Heart right ventricle (tissue), 16 donors: ENCODE data around the gene N4BP2. TPM values are rescaled to one million over a fixed set of nuclear protein-coding genes. Genes with fewer than 3 reads are reported as not detected.
A peak's percentile ranks its signal among the peaks of the same experiment; 100 is the strongest.

Experiments
- ATAC-seq, 8 donors: fragments of 200-7000 bp; cut with Tn5 transposase; one replicate each; pipeline ENCODE4 v1.9.1; 2020; ENCODE audit warnings: mild to moderate bottlenecking in 8 of 8, moderate library complexity in 8 of 8, moderate number of reproducible peaks in 1 of 8
- DNase-seq, 2 donors: peaks; one replicate each; pipeline ENCODE4 v3.0.0-alpha.2; 2020
- H3K27ac ChIP-seq, 10 donors: fragments of 200-600 bp; sonication (generic) in 2 of 10; one replicate each; pipeline versions ENCODE4 v1.5.0 to v1.8.0; 2020 to 2022; ENCODE audit warnings: mild to moderate bottlenecking in 3 of 10
- H3K27me3 ChIP-seq, 7 donors: fragments of 200-600 bp; one replicate each; pipeline ENCODE4 v1.8.0; 2021 to 2022; ENCODE audit warnings: mild to moderate bottlenecking in 2 of 7
- H3K36me3 ChIP-seq, 9 donors: fragments of 200-600 bp; sonication (generic) in 1 of 9; one replicate each; pipeline versions ENCODE4 v1.5.0 to v1.8.0; 2020 to 2022; ENCODE audit warnings: mild to moderate bottlenecking in 2 of 9
- H3K4me1 ChIP-seq, 9 donors: fragments of 200-600 bp; sonication (generic) in 1 of 9; one replicate each; pipeline versions ENCODE4 v1.5.0 to v1.8.0; 2020 to 2022; ENCODE audit warnings: mild to moderate bottlenecking in 4 of 9
- H3K4me3 ChIP-seq, 10 donors: fragments of 200-600 bp; sonication (generic) in 2 of 10; one replicate each; pipeline versions ENCODE4 v1.5.0 to v1.8.0; 2020 to 2022; ENCODE audit warnings: mild to moderate bottlenecking in 7 of 10, moderate library complexity in 2 of 10
- H3K9me3 ChIP-seq, 11 donors: fragments of 200-600 bp in 10 of 11; sonication (generic) in 2 of 11; one replicate each; pipeline versions ENCODE4 v1.5.0 to v1.8.0; 2013 to 2022; ENCODE audit warnings: mild to moderate bottlenecking in 2 of 11, control low read depth in 1 of 11, moderate library complexity in 1 of 11
- WGBS, 2 donors: extraction: QIAGEN DNeasy Blood & Tissue Kit; methylation state at CpG; one replicate each; pipeline ENCODE4 v1.1.7; 2013; ENCODE audit warnings: inconsistent platforms in 1 of 2; 5-methylcytosine and 5-hydroxymethylcytosine counted together
- intact Hi-C, 10 donors: fragments of 100-400 bp; cut with DNase I; formaldehyde crosslinking; loops; one replicate each; pipeline versions ENCODE4 v1.11.1 to v1.14.2; 2022
- polyA plus RNA-seq, 2 donors: library from polyadenylated mRNA; stranded (reverse); fragments of 200-250 nt; gene quantifications; one replicate each; pipeline ENCODE4 v1.2.3, GENCODE V29; 2013
- total RNA-seq, 10 donors: library from RNA; stranded (reverse); fragmentation: NEBNext Ultra II Directional in 3 of 10; extraction: Animal tissue kit (Norgen Biotek cat#: 25700) in 3 of 10; gene quantifications; one replicate each; pipeline versions ENCODE4 v1.2.1 to v1.2.4, GENCODE V29; 2021 to 2023
- TF ChIP-seq, protein P1 (sequence below), 9 donors: fragments of 200-600 bp; sonication (generic) in 2 of 9; IDR thresholded peaks; one replicate each; pipeline versions ENCODE4 v1.5.0 to v1.8.0; 2021 to 2022; ENCODE audit warnings: antibody characterized with exemption in 9 of 9, mild to moderate bottlenecking in 5 of 9, moderate library complexity in 1 of 9
- donor health status: Arrhythmogenic right ventricular cardiomyopathy.
- donor health status: ischemic (EF 13 %, LVEDD 7.1; RV severe dilation, severe dysfunction).
- donor health status: healthy with polysubstance abuse.
- donor health status: DM: no; HTN: yes; CAD: no.
- donor health status: DM: no; HTN: no; CAD: no.
- donor health status: ischemic (EF 25% LVEDD 6.9; RV normal size, moderate dysfunction).
- donor health status: ischemic (EF 25% LVEDD 5.7; RV mildly dilated, moderate dysfunction).
- donor health status: healthy.
- donor health status: DM: yes; HTN: yes; CAD: no.
- donor health status: Ischemic cardiomyopathy.
- donor health status: ischemic (EF 35%, LVEDD 5.7; RV mildly dilated, moderate dysfunction).
- donor health status: nonischemic (EF 11% LVEDD 7.7; RV severe dilation, severe dysfunction).
- donor health status: DM: yes; HTN: yes; CAD: no.
- donor health status: PGD.
- donor health status: ischemic (EF 29% LVEDD 5.4; RV normal size, mild dysfunction).
- donor health status: nonischemic (EF 23%, LVEDD 6.1; RV moderate dilation, normal function).

Gene N4BP2
- total and polyA plus RNA-seq, 12 donors, result 0.65 to 6.9 (median 5.1) TPM

DNA sequence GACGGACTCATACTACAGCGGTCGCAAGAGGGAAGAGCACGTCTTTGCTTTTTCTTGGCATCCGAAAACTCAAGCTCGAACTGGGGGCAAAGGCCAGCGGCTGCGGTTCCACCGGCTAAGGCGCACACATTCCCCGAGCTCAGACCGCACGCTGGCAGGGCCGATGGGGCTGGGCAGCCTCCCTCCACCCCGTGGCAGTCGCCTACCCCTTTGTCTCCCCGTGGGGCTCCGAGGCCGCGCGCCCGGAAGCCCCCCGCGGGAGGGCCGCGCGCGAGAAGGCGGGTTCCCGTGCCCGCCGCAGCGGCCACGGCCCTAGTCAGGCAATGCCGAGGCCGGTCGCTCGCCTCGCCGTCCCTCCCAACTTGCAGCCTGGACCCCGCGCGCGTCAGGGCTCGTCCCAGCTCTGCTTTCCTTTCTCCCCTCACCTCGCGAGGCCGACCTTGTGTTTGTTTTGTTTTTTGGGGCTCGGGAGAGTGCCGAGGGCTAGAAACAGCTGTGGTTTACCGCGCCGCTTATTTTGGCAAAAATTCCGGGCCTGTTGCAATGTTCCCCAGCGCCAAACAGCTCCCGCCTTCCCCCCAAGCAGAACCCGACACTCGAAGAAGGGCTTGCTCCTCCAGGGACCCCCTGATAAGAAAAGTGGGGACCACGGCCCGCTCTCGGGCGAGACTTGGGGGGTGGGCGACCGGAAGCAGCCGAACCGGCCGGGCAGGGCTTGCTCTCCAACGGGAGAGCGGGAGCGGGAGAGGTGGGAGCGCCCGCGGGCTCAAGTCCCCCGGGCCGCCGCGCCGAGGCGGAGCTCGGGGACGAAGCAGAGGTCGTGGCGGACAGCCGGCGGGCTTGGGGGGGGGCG, 561 bp upstream of the N4BP2 start:
- H3K4me1 ChIP-seq, result peaks cover 0 to 27% (median 15%) of the 10 kb centered on the region in 9 donors
- TF ChIP-seq, protein P1, sequence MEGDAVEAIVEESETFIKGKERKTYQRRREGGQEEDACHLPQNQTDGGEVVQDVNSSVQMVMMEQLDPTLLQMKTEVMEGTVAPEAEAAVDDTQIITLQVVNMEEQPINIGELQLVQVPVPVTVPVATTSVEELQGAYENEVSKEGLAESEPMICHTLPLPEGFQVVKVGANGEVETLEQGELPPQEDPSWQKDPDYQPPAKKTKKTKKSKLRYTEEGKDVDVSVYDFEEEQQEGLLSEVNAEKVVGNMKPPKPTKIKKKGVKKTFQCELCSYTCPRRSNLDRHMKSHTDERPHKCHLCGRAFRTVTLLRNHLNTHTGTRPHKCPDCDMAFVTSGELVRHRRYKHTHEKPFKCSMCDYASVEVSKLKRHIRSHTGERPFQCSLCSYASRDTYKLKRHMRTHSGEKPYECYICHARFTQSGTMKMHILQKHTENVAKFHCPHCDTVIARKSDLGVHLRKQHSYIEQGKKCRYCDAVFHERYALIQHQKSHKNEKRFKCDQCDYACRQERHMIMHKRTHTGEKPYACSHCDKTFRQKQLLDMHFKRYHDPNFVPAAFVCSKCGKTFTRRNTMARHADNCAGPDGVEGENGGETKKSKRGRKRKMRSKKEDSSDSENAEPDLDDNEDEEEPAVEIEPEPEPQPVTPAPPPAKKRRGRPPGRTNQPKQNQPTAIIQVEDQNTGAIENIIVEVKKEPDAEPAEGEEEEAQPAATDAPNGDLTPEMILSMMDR (IDR thresholded peaks at IDR 0.05), result no peak
- no peaks in the 10 kb centered on the region for H3K27me3 ChIP-seq
- no peaks in the 10 kb centered on the region for H3K36me3 ChIP-seq
- H3K27ac ChIP-seq, result peak overlapping the region; percentile 98 to 100 (median 100)
- H3K9me3 ChIP-seq, result no peaks in the 10 kb centered on the region
- 0% methylated on average over 83 to 85 of the region's 86 CpGs for WGBS, 2 donors
- H3K4me3 ChIP-seq, result peak overlapping the region; percentile 57 to 99 (median 94)
- intact Hi-C loops, result loop anchor here in 9 of 10 donors (2.0 to 10.0 kb wide), 10 partner anchors 79 to 591 kb away; partner anchors contain the start of genes PDS5A (in 3 of the 9), SMIM14 (in 3 of the 9) and UBE2K (in 3 of the 9)
- DNase-seq (peak; percentile 66 to 72), ATAC-seq (peak; percentile 41 to 73 (median 50))

DNA sequence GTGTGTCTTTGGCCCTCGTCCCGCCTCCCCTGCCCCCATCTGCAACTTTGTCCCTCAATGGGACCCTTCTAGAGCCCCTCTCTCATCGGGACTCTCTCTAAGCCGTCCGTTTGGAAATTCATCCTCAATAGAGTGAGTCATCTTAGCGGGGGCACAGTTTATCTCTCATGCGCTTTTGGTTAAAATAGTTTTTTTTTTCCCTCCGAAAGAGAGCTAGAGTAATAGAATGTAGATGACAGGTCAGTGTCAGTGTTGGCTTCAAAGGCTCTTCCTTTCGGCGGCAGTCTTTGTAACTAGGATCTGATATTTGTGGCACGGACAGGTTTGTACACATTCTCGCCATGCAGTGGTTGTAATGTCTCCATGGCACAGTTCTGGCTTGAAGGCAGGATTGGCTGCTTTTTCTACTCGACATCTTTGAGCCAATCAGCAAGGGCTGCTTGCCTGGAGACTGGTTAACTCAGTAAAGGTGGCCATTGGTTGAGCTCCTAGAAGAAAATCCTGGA, 989 bp downstream of the N4BP2 start:
- Histone ChIP-seq H3K9me3 (no peaks in the 10 kb centered on the region), H3K36me3 (no peaks in the 10 kb centered on the region), H3K4me3 (peak overlapping the region; percentile 57 to 99 (median 94)), H3K4me1 (peaks cover 0 to 27% (median 15%) of the 10 kb centered on the region in 9 donors), H3K27me3 (no peaks in the 10 kb centered on the region), H3K27ac (peak overlapping the region; percentile 98 to 100 (median 100))
- WGBS, 2 donors, result 0% methylated on average over 13 of the region's 13 CpGs
- DNase-seq, result peak; percentile 30 to 85
- intact Hi-C loops, result loop anchor here in 9 of 10 donors (2.0 to 10.0 kb wide), 10 partner anchors 80 to 593 kb away; partner anchors contain the start of genes PDS5A (in 3 of the 9), SMIM14 (in 3 of the 9) and UBE2K (in 3 of the 9)
- peak; percentile 67 to 90 (median 87) for ATAC-seq
- TF ChIP-seq, protein P1 (IDR thresholded peaks at IDR 0.05), result no peak

DNA sequence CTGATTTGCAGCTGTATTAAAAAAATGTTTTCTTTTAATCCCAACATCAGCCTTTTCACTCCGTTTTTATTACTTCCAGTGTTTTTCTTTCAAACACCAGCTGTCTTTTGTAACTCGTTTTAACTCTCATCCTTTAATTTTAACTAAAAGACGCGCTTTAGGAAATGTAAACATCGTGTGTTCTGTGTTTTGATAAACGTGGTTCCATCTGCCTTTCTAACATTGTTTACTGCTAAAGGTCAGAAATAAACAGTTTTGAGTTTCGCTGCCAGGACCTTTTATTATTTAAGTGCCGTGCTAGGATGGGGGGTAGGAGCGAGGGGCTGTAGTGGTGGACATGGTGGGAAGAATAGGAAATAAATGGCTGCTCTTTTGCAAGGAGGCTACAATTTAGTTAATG, 1.5 kb downstream of the N4BP2 start:
- peak overlapping the region in 8 of 10 donors; percentile 100 for H3K27ac ChIP-seq
- peak overlapping the region in 9 of 10 donors; percentile 81 to 99 (median 94) for H3K4me3 ChIP-seq
- intact Hi-C loops, result loop anchor here in 9 of 10 donors (5.0 to 10.0 kb wide), 7 partner anchors 81 to 593 kb away; partner anchors contain the start of genes UBE2K (in 3 of the 9), SMIM14 (in 2 of the 9) and PDS5A (in 1 of the 9)
- H3K9me3 ChIP-seq, result no peaks in the 10 kb centered on the region
- DNase-seq, result no peak
- no peaks in the 10 kb centered on the region for H3K27me3 ChIP-seq
- TF ChIP-seq, protein P1 (IDR thresholded peaks at IDR 0.05), result no peak
- 1 to 3% methylated on average over 9 of the region's 9 CpGs for WGBS, 2 donors
- H3K4me1 ChIP-seq, result peaks cover 0 to 27% (median 15%) of the 10 kb centered on the region in 9 donors
- no peak for ATAC-seq
- no peaks in the 10 kb centered on the region for H3K36me3 ChIP-seq

DNA sequence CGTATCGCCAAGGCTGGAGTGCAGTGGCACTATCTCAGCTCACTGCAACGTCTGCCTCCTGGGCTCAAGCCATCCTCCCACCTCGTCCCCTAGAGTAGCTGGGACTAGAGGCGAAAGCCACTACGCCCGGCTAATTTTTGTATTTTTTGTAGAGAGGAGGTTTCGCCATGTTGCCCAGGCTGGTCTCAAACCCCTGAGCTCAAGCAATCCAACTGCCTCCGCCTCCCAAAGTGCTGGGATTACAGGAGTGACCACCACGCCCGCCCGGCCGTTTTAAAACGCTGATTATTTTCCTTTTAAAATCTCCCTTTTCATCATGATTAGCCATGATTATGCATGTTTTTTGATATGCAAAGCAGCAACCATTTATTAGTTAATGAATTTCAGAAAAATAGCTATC, 2.2 kb downstream of the N4BP2 start:
- intact Hi-C loops, result loop anchor here in 9 of 10 donors (5.0 to 10.0 kb wide), 7 partner anchors 82 to 594 kb away; partner anchors contain the start of genes UBE2K (in 3 of the 9), SMIM14 (in 2 of the 9) and PDS5A (in 1 of the 9)
- Histone ChIP-seq H3K4me3 (peak overlapping the region in 3 of 10 donors; percentile 81 to 97 (median 94)), H3K27me3 (no peaks in the 10 kb centered on the region), H3K9me3 (no peaks in the 10 kb centered on the region), H3K36me3 (no peaks in the 10 kb centered on the region), H3K27ac (no peak overlapping the region), H3K4me1 (peaks cover 0 to 27% (median 15%) of the 10 kb centered on the region in 9 donors)
- ATAC-seq (no peak), DNase-seq (no peak)
- 58 to 66% methylated on average over 14 of the region's 14 CpGs for WGBS, 2 donors
- TF ChIP-seq, protein P1 (IDR thresholded peaks at IDR 0.05), result no peak
